Left renal cortex interstitium (tissue), 4 donors: ENCODE results near the gene P3H2. TPM values are rescaled to one million over a fixed set of nuclear protein-coding genes. Genes with fewer than 3 reads are reported as not detected.
A peak's percentile ranks its signal among the peaks of the same experiment; 100 is the strongest.

Experiments
- DNase-seq, 4 donors: peaks; one replicate each; pipeline ENCODE4 v3.0.0-alpha.2; 2013; ENCODE audit warnings: low read depth in 4 of 4, low spot score in 2 of 4, missing footprints in 1 of 4
- polyA plus RNA-seq, 4 donors: library from polyadenylated mRNA; unstranded; fragments of 120-200 nt; gene quantifications; one replicate each; pipeline ENCODE4 v1.2.1, GENCODE V29; 2013; ENCODE audit not compliant: insufficient read length in 4 of 4

The P3H2 gene
- polyA plus RNA-seq, 4 donors = 82.6 to 101 (median 93.8) TPM

DNA sequence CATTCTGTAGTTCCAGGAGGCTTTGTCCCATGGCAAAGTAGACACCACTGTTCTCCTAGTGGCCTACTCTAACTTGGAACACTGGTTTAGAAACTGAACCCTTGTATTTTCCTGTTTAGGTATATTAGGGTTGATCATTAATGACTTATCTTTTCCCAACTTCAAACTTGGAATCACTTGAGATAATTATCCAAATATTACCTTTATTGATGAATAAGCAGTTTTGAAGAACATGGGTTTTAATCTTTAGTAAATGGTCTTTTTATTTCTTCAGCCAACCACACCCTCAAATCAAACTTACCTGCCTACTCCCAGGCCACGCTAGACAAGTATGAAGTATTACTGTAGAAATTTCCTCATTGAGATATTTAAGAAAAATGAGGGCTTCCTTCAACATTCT is 6.5 kb upstream of the P3H2 start:
- no peak for DNase-seq

DNA sequence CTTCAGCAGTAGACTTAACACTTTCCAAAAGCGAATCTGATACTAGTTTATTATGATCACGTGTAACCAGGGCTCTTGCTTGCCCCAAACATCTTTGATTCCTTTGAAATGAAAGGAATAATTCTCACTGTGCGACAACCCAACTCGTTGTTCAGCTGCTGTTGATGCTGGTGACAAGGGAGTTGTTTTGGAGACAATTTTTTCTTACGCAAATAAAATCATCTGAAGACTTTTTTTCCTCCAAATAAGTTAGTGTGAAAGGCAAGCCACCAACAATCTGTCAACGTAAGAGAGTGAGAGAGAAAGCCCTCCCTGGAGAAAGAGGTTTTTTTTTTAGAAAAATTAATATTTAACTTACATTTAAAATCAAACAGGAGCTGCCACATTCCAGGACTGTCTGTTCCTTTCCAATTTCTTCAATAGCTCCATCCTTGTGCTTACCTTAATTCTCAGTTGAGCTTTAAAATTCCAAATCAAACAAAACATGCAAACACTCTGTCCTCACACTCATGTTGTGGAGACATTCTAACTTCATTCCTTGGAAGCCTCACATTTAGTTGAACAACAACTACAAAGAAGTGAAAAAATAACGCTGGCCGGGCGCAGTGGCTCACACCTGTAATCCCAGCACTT is 4.9 kb upstream of the P3H2 start:
- no peak for DNase-seq

DNA sequence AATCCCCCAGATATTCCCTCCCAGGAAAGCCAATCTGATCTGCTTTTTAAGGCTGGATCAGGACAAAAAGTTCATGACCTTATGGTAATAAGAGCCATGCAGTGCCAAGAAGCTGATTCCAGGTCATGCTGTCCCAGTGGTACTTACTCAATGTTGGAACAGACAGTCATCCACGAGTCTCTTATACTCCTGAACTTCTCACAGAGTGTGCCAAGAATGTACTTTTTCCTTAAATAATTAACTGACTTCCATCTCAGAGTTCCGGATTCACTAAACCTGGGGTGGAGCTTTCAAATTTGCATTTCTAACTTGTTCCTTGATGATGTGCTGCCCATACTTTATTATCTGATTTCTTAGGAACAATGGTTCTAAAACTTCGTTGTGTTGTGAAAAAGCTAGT is 3.4 kb upstream of the P3H2 start:
- DNase-seq = no peak

DNA sequence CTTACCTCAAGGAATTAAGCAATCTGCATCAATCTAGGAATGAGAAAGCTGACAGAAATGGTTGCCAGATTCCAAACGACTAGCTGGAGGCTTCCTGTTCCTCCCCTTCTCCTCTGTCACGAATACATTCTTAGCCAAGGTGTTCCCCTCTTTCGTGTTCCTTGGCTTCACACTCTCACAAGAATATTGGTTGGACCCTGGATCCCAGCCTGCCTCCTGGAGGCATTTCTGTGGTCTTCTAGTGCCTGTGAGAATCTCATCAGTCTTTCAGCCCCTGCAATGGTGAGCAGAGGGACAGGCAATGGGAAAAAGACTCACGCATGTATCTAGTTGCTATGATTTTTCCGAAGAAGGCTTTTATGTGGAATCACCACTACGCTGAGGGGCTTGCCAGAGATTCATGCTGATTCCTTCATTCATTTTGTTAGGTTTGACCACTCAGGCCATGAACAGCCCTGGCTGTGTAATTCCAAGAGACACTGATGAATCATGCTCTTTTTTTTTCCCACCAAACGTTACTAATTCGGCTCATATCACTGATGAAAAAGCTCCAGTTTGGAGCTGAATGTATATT is 1.6 kb upstream of the P3H2 start:
- no peak for DNase-seq

DNA sequence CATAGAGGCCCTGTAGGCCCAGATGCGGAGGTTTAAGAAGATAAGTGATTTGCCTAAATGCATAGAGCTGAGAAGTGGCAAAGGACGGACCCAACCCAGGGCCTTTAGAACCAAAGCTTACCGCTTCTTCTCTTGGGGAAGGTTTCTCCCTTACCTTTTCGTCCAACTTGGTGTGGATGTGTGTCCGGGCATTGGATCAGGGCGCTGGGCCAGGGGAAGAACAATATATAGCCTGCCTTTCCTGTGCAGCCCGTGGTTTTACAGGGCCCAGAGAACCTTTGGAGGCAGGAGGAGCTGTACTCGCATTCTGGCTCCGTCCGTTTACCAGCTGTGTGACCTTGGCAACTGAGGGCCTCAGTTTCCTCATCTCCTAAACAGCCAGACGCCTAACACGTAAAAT is 686 bp upstream of the P3H2 start:
- DNase-seq = no peak

DNA sequence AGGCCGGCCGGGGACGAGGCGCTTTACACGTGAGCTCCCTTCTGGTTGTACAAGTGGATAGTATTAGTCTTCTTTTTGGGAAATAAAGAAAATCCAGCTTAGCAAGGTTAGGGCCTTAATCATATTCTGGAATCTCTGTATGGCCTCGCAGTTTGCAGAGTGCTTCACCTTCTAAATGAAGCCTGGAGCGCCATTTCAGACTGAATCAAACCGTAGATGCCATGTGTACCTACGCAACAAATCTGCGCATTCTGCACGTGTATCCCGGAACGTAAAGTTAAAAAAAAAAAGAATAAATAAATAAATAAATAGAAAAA is 322 bp upstream of the P3H2 start:
- DNase-seq = peak in 1 of 4 donors; percentile 37

DNA sequence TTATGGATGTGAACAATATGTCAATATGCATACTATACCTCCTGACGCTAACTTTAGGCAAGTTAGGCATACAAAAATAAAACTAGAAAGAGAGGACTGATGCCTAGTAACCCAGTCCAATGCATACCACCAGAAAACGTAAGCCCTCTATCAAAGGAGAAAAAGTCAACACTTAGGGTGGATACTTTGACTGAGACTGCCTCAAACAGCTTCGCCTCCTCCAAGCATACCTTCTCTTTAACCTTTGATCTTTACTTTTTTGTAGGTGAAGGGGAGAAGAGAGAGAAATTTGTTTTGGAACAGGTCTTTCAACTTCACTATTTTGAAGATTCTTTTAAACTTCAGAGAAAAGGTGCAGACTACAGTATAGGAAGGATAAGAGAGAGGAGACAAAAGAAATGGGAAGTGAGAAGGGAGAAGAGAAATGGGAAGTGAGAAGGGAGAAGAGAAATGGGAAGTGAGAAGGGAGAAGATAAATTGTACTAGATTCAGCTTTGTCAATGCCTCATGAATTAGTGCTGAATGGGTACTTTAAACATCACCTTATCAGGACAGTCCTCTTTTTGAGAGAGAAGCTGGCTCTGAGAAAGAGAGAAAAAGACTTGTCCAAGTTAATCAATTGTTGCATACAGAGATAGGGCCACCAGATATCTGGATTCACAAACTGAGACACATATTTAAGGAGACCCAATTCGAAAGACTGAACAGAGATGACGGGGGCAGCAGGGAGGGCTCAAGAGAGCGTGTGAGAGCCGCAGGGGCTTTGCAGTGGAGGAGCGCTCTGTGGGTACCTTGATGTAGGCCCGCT is 1.0 kb downstream of the P3H2 start:
- no peak for DNase-seq

DNA sequence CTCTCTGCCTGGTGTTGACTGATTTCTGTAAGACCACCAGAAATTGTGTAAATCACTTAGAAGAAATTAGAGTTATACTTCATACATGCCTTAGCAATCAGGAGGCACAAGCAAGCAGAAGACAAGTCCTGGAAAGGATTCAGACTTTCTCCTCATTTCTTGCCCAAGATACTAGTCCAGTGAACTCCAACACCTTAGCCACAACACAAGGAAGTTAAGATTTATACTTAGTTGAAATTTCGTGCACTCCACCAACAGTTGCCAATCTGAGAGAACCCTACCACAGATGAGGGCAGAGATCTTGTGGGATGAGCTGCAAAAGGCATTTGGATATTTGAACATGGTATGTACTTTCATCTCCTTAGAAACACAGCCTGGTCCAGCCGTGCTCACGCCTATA is 2.3 kb downstream of the P3H2 start:
- DNase-seq = no peak

DNA sequence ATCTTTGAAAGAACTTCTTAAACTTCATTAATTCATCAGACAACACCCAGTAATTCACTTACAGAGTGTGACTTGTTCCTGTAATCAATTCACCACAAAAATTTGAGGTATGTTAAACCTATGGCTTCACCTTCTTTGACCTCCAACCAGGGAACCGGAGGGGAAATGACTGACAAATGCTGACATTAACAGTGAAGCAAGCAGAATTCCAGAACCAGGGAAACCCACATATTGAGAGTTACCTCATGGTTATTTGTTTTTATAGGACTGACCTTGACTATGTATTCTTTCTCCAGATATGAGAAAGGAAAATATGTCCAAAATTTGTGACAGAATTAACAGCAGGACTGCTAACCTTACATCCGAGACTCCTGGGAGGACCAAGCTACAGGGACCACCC is 2.7 kb downstream of the P3H2 start:
- DNase-seq = no peak

DNA sequence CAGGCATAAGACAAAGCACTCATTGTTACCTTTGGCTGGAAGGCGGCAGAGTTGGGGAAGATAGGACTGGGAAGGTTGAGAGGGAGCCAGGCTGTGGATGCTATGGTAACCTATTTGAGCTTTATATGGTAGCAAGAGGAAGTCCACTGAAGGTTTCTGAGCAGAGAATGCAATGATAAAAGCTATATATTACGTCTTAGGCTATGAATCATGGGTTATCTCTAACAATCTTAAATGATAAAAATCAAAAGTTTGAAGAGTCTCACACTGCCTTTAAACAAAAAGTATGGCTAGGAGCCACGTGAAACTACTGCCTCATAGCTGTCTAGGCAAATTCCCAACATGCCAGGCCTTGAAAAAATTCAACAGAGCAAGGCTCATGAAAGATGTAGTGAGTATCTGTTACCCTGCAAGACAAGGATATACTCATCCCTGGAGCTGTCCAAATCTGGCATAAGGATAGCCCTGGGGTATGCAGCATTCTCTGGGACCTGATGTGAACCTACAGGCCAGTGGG is 4.1 kb downstream of the P3H2 start:
- DNase-seq = no peak

DNA sequence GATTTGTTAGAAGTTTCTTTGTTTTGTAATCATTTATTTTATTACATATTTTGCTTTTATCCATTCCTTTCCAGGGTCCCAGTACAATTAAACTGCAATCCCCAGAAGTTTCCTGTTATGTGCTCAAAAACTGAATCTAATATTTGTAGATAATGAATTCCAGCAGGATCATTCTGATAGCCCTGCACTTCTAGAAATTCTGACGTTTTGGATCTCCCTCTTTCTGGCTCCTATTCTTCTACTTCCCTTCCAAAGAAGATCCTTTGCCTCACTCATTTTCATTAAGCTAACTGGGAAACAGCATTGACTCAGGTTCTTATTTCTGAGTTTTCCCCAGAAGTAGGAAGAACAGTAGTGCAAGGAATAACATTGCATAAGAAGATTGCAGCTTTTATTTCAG is 9.9 kb downstream of the P3H2 start:
- no peak for DNase-seq

DNA sequence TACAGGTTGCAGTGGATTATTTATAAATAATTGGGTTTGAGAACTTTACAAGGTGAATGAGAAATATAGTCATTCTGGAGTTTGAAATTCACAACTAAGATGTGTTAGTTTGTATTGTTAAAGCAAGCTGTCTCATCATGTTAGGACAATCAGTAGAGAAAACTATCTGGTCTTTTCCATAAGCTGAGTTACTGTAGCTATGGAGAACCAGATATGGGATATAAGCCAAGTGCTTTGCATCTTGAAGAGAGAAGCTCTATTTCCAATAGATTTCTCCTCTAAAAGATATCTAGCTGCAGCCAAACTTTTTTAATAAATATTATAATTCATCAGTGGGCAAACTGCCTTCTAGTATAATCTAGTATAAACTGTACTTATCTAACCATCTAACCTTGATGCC is 11.3 kb downstream of the P3H2 start:
- no peak for DNase-seq

DNA sequence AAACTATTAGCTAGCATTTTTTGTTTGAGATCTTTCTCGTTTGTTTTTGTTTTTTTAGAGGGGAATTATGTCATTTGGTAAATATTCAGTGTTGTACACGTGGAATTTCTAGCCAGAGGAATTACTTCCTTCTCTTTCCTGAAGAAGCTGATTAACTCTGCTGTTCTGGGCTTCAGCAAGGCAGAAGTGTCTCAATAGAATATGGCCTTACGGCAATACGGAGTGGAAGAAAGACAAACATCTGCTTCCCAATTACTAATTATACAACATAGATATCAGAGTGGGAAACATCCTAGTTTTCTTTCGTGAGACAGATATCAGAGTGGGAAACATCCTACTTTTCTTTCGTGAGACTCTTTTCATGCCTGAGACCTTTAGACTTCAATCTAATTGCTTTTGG is 11.9 kb downstream of the P3H2 start:
- DNase-seq = no peak

DNA sequence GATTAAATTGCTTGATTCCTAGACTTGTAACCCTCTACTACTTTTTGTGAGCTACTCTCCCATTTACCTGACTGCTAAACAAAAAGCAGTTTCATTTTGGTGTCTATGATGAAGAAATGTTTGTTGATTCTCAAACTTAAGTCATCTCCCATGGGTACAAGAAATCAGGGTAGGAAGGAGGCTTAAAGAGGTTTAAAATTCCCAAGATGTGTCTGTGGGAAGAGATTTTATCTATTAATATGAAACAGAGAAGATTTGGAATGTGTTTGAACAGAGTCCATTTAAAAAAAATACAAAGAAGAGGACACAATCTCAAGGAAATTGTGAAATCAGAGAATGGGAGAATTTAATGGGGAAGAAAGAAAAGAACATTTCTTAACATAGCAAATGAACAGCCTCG is 14.8 kb downstream of the P3H2 start:
- no peak for DNase-seq

DNA sequence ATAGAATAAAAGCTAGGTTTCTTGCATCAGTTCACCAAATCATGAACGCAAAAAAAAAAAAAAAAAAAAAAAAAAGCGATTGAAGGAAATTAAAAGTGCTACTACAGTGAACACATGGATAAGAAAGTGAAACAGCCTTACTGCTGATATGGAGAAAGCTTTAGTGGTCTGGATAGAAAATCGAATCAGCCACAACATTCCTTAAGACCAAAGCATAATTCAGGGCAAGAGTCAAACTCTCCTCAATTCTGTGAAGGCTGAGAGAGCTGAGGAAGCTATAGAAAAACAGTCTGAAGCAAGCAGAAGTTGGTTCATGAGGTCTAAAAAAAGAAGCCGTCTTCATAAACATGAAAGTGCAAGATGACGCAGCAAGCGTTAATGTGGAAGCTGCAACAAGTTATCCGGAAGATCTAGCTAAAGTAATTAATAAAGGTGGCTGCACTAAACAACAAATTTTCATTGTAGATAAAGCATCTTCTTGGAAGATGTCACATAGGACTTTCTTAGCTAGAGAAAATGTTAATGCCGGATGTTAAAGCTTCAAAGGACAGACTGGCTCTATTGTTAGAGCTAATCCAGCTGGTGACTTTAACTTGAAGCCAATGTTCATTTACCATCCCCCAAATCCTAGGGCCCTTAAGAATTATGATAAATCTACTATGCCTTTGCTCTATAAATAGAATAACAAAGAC is 19.2 kb downstream of the P3H2 start:
- peak in 1 of 4 donors; percentile 49 for DNase-seq

DNA sequence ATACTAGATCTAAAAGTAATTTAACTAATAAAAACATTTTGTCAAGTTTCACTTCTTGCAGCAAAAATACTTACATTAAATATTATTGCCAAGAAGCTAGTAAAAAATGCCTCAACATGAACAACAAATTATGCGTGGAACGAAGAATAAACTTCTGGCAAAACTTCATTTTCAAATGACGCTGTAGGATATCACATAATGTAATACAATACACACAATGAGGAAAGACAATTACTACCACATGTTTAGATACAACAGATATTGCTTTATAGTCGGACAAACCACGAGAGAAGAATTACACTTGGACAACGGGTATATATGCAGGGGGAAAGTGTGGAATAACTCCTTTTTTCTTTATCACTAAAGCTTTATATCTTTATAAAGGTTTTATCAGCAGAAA is 21.6 kb downstream of the P3H2 start:
- no peak for DNase-seq

DNA sequence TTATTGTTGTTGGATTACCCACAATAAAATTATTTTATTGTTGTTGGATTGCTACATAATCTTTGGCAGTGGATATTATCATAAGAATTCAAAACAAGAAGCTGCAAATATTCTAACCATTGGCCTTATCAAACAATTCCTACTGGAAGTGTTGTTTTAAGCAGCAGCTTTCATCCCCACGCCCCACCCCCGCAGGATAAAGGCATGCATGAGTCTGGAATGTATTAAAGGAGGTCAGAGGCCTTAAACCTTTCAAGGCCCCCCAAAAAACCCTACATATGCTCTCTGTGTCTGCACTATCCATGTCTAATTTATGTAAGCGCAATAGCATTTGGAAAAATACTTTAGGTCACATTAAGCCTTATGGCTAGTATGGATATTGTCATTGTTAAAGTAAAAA is 23.1 kb downstream of the P3H2 start:
- no peak for DNase-seq

DNA sequence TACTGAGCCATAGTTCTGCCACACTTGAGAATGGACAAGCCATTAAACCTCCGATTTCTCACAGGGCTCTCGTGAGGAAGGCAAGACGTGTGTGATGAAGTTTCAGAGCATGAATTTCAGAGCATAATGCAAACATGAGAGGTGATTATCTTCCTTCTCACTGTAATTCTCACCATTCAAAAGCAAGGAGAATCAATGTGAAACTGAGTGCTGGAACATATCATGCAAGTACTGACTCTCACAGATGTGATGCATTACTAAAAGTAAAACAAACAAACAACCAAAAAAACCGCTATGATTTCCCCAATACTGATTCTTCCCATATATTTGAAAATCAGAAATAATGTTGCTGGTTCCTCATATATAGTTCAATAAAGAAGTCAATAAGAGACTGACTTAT is 23.7 kb downstream of the P3H2 start:
- DNase-seq = no peak

DNA sequence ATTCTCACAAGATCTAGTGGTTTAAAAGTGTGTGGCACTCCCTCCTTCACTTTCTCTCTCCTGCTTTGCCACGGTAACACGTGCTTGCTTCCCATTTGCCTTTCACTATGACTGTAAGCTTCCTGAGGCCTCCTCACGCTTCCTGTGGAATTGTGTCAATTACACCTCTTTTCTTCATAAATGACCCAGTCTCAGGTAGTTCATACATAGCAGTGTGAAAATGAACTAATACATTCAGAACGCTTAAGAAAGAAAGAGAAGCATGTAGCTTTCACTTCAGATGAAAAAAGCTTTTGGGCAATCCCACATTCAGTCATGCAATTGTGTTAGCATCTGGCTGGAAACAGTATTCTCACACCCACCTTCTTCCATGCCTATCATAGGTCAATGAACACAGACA is 24.4 kb downstream of the P3H2 start:
- no peak for DNase-seq

DNA sequence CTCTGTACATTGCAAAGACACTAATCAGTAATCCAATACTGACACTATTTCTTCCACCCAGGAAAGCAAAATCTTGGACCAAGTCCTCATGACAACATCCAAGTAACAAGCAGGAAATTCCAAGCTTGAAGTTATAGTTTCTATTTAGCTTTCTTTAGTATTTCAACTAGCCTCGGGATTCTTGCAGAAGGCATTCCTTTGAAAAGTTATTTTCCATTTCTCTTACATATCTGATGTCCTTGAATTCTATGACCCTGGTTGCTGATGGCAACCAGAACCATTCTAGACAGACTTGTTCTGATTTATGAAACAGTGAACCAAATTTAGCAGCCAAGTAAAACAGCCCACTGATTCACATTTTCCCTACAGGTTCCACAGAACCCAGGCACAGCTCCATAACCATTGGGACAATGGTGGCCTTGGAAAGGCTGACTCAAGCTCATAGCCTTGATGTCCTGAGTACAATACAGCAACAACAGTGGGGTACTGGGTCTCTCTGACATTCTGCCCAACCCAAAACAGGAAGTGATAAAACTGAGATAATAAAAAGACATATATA is 26.5 kb downstream of the P3H2 start:
- no peak for DNase-seq

DNA sequence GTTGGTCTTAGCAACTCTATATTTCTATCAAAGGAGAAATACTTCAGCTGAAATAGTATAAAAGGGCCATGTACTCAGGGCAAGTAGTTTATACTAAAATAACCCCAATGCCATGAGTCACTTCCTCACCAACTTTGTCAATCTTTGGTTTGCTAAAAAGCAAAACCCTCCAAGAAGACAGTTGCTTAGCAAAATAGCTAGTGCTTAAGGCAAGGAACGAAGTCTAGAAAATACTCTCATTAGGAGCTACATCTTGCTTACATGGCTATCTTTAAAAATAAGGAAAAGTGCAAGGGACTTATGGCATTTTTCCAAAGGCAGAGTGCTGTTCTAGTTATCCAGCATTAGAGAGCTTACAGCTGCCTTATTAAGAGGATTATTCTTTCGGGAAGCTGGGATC is 28.4 kb downstream of the P3H2 start:
- DNase-seq = no peak
